A549 treated with Hydrocortisone at 1 μM for 4 hours (cell line): ENCODE results near the gene THTPA. TPM values are rescaled to one million over a fixed set of nuclear protein-coding genes. Genes with fewer than 3 reads are reported as not detected.

Experiments used
- total RNA-seq: library from RNA; stranded (reverse); fragments of 200-300 nt; extraction: Qiagen RNA extraction; gene quantifications from 5 replicates; pipeline ENCODE4 v1.2.3, GENCODE V29; 2022

THTPA gene
- 11.5 to 16.5 TPM (median 13.3 TPM) in 5 replicates for total RNA-seq

GRCh38 chr14:23555882-23556699 is at the start of gene THTPA:
TSS of gene THTPA (plus strand) at chr14:23556271. CDS start at chr14:23556758, 487 bp downstream.

GRCh38 chr14:23551266-23552028 is 4.6 kb upstream of the THTPA start, which contains the start of gene ZFHX2:
TSS of gene ZFHX2 (minus strand) at chr14:23551765. CDS start at chr14:23535325, 16,440 bp downstream.

GRCh38 chr14:23567186-23568020 is 11.3 kb downstream of the THTPA start, which contains the start of gene AP1G2:
TSS of gene AP1G2 (minus strand) at chr14:23567791. CDS start at chr14:23567314, 477 bp downstream.

GRCh38 chr14:23578560-23579310 is 22.7 kb downstream of the THTPA start, which contains the start of gene JPH4:
TSS of gene JPH4 (minus strand) at chr14:23578790. CDS start at chr14:23577453, 1,337 bp downstream.

Other genes starting within 250 kb of the THTPA start
- gene BCL2L2, start 249.4 kb upstream of the THTPA start, total RNA-seq: 15.8 to 21.2 TPM (median 18.0 TPM) in 5 replicates
- 139 to 150 TPM (median 142 TPM) in 5 replicates for gene PABPN1, start 234.8 kb upstream of the THTPA start, total RNA-seq
- 5.8 to 7.4 TPM (median 6.1 TPM) in 5 replicates for gene SLC22A17, start 203.4 kb upstream of the THTPA start, total RNA-seq
- not detected in 5 replicates for gene EFS, start 191.1 kb upstream of the THTPA start, total RNA-seq
- not detected in 5 replicates for gene IL25, start 183.5 kb upstream of the THTPA start, total RNA-seq
- not detected in 5 replicates for gene CMTM5, start 179.2 kb upstream of the THTPA start, total RNA-seq
- gene MYH6, start 148.0 kb upstream of the THTPA start, total RNA-seq: 0.03 to 0.16 TPM (median 0.12 TPM) in 5 replicates
- gene MYH7, start 120.6 kb upstream of the THTPA start, total RNA-seq: 0.01 TPM in 1 of 5 replicates, not detected in the others
- gene NGDN, start 86.6 kb upstream of the THTPA start, total RNA-seq: 59.7 to 66.1 TPM (median 62.3 TPM) in 5 replicates
- 0.73 to 1.1 TPM (median 0.82 TPM) in 5 replicates for gene ZFHX2, start 4.5 kb upstream of the THTPA start, total RNA-seq
- 37.6 to 51.5 TPM (median 41.7 TPM) in 5 replicates for gene AP1G2, start 11.5 kb downstream of the THTPA start, total RNA-seq
- 0.06 to 0.10 TPM (median 0.08 TPM) in 5 replicates for gene JPH4, start 22.5 kb downstream of the THTPA start, total RNA-seq
- gene DHRS2, start 80.1 kb downstream of the THTPA start, total RNA-seq: 5.5 to 7.8 TPM (median 6.3 TPM) in 5 replicates